Liver (tissue), 9 donors: ENCODE measurements around the gene TBX19. TPM values are rescaled to one million over a fixed set of nuclear protein-coding genes. Genes with fewer than 3 reads are reported as not detected.

Experiments used
- DNase-seq: peaks from one replicate; pipeline ENCODE4 v3.0.0-alpha.2; 2017; ENCODE audit warnings: low spot score
- H3K27ac ChIP-seq, 2 donors: one replicate each; pipeline ENCODE4 v1.7.0; 2013; ENCODE audit warnings: inconsistent platforms in 2 of 2, low read length in 2 of 2, control low read depth in 1 of 2, low read depth in 1 of 2, mild to moderate bottlenecking in 1 of 2
- H3K27me3 ChIP-seq, 4 donors: one replicate each; pipeline versions ENCODE4 v1.6.1 to v1.7.0; 2013; ENCODE audit warnings: low read length in 3 of 4, inconsistent platforms in 1 of 4, mild to moderate bottlenecking in 1 of 4, moderate library complexity in 1 of 4; ENCODE audit not compliant: control insufficient read depth in 4 of 4, insufficient read depth in 4 of 4
- H3K36me3 ChIP-seq, 4 donors: one replicate each; pipeline versions ENCODE4 v1.6.1 to v1.7.0; 2013; ENCODE audit warnings: low read length in 3 of 4, mild to moderate bottlenecking in 3 of 4, low read depth in 1 of 4, moderate library complexity in 1 of 4; ENCODE audit not compliant: control insufficient read depth in 4 of 4, insufficient read depth in 3 of 4
- H3K4me1 ChIP-seq, 4 donors: one replicate each; pipeline versions ENCODE4 v1.6.1 to v1.7.0; 2013; ENCODE audit warnings: low read length in 3 of 4, mild to moderate bottlenecking in 3 of 4, moderate library complexity in 1 of 4; ENCODE audit not compliant: control insufficient read depth in 4 of 4, insufficient read depth in 4 of 4
- H3K4me3 ChIP-seq, 3 donors: one replicate each; pipeline versions ENCODE4 v1.6.1 to v1.7.0; 2013; ENCODE audit warnings: low read length in 3 of 3, control low read depth in 1 of 3, low read depth in 1 of 3, mild to moderate bottlenecking in 1 of 3
- H3K9ac ChIP-seq, 2 donors: one replicate each; pipeline ENCODE4 v1.7.0; 2013; ENCODE audit warnings: low read length in 2 of 2, mild to moderate bottlenecking in 2 of 2, moderate library complexity in 2 of 2, control low read depth in 1 of 2, low read depth in 1 of 2
- H3K9me3 ChIP-seq, 4 donors: one replicate each; pipeline versions ENCODE4 v1.6.1 to v1.7.0; 2013; ENCODE audit warnings: low read length in 3 of 4; ENCODE audit not compliant: control insufficient read depth in 4 of 4
- ATF3 ChIP-seq: IDR thresholded peaks from 2 replicates; pipeline ENCODE4 v1.6.1; 2016; ENCODE audit warnings: antibody characterized with exemption
- EGR1 ChIP-seq, 2 donors: IDR thresholded peaks; 2 replicates each; pipeline ENCODE4 v1.6.1; 2016 to 2018; ENCODE audit warnings: antibody characterized with exemption in 2 of 2, low read depth in 2 of 2
- GABPA ChIP-seq, 2 donors: IDR thresholded peaks in 1 of 2; conservative IDR thresholded peaks in 1 of 2; 2 replicates each; pipeline ENCODE4 v1.6.1; 2016; ENCODE audit warnings: antibody characterized with exemption in 2 of 2, mild to moderate bottlenecking in 1 of 2, moderate library complexity in 1 of 2
- HNF4G ChIP-seq: IDR thresholded peaks from 2 replicates; pipeline ENCODE4 v1.6.1; 2016; ENCODE audit warnings: antibody characterized with exemption
- JUND ChIP-seq, 2 donors: IDR thresholded peaks; 2 replicates each; pipeline ENCODE4 v1.6.1; 2016; ENCODE audit warnings: antibody characterized with exemption in 2 of 2
- NR2F2 ChIP-seq: IDR thresholded peaks from 2 replicates; pipeline ENCODE4 v1.6.1; 2016; ENCODE audit warnings: antibody characterized with exemption
- RAD21 ChIP-seq, 2 donors: IDR thresholded peaks; 2 replicates each; pipeline ENCODE4 v1.6.1; 2016; ENCODE audit warnings: antibody characterized with exemption in 2 of 2, mild to moderate bottlenecking in 2 of 2
- REST ChIP-seq: IDR thresholded peaks from 2 replicates; pipeline ENCODE4 v1.6.1; 2016; ENCODE audit warnings: antibody characterized with exemption, mild to moderate bottlenecking
- WGBS: extraction: QIAGEN DNeasy Blood & Tissue Kit; methylation state at CpG from one replicate; pipeline ENCODE4 v1.1.7; 2013; 5-methylcytosine and 5-hydroxymethylcytosine counted together
- polyA plus RNA-seq, 2 donors: library from polyadenylated mRNA; stranded (reverse) in 1 of 2; unstranded in 1 of 2; fragments of 200-250 nt in 1 of 2; fragments of >200 nt in 1 of 2; fragmentation: Nextera tagmentation in 1 of 2; extraction: Ambion mirVana in 1 of 2; gene quantifications; one replicate each; pipeline versions ENCODE4 v1.2.1 to v1.2.3, GENCODE V29; 2013 to 2015
- total RNA-seq, 2 donors: library from RNA; depleted of rRNA; stranded (reverse); fragments of >200 nt; gene quantifications; one replicate each; pipeline ENCODE4 v1.2.3, GENCODE V29; 2014
- TF ChIP-seq, protein P1 (sequence below): fragments of 150-350 bp; IDR thresholded peaks from 2 replicates; pipeline ENCODE4 v1.5.1; 2017; ENCODE audit warnings: improper control_type of control experiment, low read depth, low read length; ENCODE audit not compliant: missing input control
- TF ChIP-seq, protein P2 (sequence below): IDR thresholded peaks from 2 replicates; pipeline ENCODE4 v1.6.1; 2016; ENCODE audit warnings: antibody characterized with exemption
- donor health status: healthy.
- donor health status: healthy.
- donor health status: healthy.
- donor health status: healthy.
- donor health status: healthy.

Gene TBX19
- total and polyA plus RNA-seq, 4 donors = 0.20 to 0.92 (median 0.37) TPM

- no peak for DNase-seq
- Histone ChIP-seq H3K9me3 (no peaks in the 10 kb centered on the region), H3K9ac (no peak overlapping the region), H3K27me3 (no peaks in the 10 kb centered on the region), H3K4me1 (no peaks in the 10 kb centered on the region), H3K36me3 (peaks cover 0 to 2% (median 0%) of the 10 kb centered on the region in 4 donors), H3K4me3 (no peak overlapping the region), H3K27ac (no peak overlapping the region)
- no peak for TF ChIP-seq GABPA (IDR thresholded peaks at IDR 0.05 in 1 of 2, conservative IDR thresholded peaks at IDR 0.05 in 1 of 2)
- TF ChIP-seq, protein P1, sequence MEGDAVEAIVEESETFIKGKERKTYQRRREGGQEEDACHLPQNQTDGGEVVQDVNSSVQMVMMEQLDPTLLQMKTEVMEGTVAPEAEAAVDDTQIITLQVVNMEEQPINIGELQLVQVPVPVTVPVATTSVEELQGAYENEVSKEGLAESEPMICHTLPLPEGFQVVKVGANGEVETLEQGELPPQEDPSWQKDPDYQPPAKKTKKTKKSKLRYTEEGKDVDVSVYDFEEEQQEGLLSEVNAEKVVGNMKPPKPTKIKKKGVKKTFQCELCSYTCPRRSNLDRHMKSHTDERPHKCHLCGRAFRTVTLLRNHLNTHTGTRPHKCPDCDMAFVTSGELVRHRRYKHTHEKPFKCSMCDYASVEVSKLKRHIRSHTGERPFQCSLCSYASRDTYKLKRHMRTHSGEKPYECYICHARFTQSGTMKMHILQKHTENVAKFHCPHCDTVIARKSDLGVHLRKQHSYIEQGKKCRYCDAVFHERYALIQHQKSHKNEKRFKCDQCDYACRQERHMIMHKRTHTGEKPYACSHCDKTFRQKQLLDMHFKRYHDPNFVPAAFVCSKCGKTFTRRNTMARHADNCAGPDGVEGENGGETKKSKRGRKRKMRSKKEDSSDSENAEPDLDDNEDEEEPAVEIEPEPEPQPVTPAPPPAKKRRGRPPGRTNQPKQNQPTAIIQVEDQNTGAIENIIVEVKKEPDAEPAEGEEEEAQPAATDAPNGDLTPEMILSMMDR = no peak
- TF ChIP-seq ATF3 = no peak
- no peak for TF ChIP-seq REST
- TF ChIP-seq JUND (IDR thresholded peaks at IDR 0.05) = no peak
- no peak for TF ChIP-seq RAD21 (IDR thresholded peaks at IDR 0.05)
- no peak for TF ChIP-seq EGR1 (IDR thresholded peaks at IDR 0.05; ENCODE audit: low read depth in 2 of 2)
- TF ChIP-seq HNF4G = no peak
- 90% methylated on average over 15 of the region's 15 CpGs for WGBS
Observed at GRCh38 chr1:168291222-168291837, 10.7 kb downstream of the TBX19 start.

DNA sequence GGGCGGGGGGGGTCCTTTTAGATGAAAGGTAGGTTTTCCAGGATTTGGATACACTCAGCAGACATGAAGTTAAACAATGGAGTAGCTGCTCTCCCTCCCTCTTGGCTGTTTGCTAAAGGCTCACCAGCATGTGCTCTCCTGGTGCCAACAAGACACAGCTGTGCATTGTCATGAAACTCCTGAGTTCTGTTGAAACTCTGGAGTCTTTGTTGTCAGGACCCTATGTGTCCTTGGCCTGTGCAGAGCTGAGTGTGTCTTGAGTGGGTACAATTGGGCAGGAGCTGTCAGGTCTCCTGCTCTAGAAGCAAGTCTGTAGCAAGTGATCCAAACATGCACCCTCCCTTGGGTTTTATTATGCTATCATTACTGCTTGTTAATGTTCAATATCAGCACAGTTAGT is 12.7 kb downstream of the TBX19 start:
- no peaks in the 10 kb centered on the region for H3K9me3 ChIP-seq
- no peaks in the 10 kb centered on the region for H3K4me1 ChIP-seq
- H3K36me3 ChIP-seq = no peaks in the 10 kb centered on the region
- 98% methylated on average over 1 of the region's 1 CpG for WGBS
- H3K27me3 ChIP-seq = no peaks in the 10 kb centered on the region
- no peak overlapping the region for H3K4me3 ChIP-seq
- no peak for TF ChIP-seq HNF4G
- TF ChIP-seq NR2F2 = no peak
- H3K27ac ChIP-seq = no peak overlapping the region
- no peak for DNase-seq
- H3K9ac ChIP-seq = no peak overlapping the region

DNA sequence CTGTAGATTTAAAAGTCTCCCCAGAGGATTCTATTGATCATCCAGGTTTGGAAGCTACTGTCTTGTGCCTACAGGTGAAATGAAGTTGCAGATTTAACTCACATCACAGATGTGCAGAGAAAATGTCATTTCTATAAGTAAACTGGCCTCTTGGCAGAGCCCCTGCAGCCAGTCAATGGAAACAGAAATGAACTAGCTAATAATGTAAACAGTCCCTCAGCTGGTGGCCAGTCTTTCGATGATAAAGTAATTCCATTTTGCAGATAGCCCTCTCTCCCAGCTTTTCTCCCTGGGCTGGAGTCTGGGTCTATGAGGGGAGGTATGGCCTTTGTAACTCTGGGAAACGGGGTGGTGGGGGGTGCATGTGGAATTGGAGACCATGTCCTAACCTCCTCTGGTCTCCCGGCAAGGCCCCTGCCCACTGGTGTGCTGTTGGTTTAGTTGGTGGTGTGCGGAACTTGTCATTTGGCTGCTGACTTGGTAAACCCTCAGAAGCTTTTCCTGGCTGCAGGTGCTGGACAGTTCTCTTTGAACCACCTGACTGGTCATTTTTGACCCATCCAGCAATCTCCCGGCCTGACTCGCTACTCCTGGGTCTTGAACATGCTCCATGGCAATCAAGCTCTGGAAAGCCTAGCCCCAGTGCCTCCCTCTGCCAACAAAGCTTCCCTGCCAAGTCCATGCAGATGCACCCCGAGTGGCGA is 14.9 kb downstream of the TBX19 start:
- 93% methylated on average over 8 of the region's 8 CpGs for WGBS
- Histone ChIP-seq H3K27ac (no peak overlapping the region), H3K4me1 (no peaks in the 10 kb centered on the region), H3K9ac (no peak overlapping the region), H3K27me3 (no peaks in the 10 kb centered on the region), H3K36me3 (no peaks in the 10 kb centered on the region), H3K4me3 (no peak overlapping the region), H3K9me3 (no peaks in the 10 kb centered on the region)
- no peak for DNase-seq
- TF ChIP-seq HNF4G (no peak), JUND (IDR thresholded peaks at IDR 0.05) (no peak), REST (no peak), GABPA (IDR thresholded peaks at IDR 0.05 in 1 of 2, conservative IDR thresholded peaks at IDR 0.05 in 1 of 2) (no peak), NR2F2 (no peak)
- TF ChIP-seq, protein P2, sequence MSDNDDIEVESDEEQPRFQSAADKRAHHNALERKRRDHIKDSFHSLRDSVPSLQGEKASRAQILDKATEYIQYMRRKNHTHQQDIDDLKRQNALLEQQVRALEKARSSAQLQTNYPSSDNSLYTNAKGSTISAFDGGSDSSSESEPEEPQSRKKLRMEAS = no peak
- TF ChIP-seq, protein P1 = no peak
